ENCODE results near the gene HK1.

HK1 gene

DNA sequence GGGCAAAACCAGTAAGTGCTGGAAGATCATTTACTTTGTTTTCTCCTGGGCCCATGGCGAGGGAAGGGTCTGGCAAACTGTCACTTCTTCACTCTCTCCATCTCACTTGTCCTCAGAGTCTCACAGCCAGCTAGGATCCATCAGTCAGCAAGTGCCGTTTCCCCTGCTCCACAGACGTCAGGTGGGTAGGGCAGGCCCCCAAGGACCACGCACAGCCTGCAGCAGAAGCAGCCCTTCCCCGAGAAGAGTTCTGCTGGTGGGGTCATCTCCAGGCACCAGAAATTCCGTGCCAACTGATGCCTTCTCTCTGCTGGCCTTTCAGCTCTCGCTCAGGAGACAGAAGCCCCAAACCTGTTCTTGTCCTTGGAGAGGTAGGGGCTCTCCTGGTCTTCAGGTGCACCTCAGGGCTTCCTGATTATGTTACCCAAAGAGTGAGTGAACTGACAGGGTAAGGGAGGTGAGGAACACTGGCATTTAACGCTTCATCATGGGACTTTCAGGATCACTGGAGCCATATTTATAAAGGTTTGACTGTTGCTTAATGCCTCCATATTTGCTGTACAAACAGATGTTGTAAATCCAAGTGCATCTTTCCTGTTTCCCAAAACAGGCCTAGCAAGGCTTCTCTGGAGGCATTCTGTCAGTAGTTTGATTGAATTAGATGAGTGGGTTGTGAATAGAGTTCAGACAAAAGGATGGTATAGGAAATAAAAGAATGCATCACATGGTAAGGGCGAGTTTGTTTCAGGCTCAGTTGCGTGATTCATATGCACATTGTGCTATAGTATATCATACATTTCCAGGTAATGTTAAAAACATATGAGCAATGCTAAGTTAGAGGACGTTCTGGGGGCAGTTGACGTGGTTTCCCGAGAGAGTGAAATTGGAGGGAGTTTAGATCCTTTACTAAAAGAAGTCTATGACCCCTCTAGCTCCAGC, 159.3 kb downstream of the HK1 start:
- ChIA-PET POLR2A (interaction anchor here (0.7 to 1.3 kb wide), 2 partner anchors 13 to 114 kb away, joined by 3 to 4 read pairs; no protein-coding TSS in a partner anchor), CTCF (interaction anchor here (0.6 to 0.7 kb wide), 2 partner anchors 8 to 161 kb away, joined by 3 read pairs; no protein-coding TSS in a partner anchor)
- no peaks in the 10 kb centered on the region for H3K36me3 ChIP-seq (ENCODE audit: control insufficient read depth in 2 of 2, insufficient read depth in 1 of 2, low read length in 2 of 2)
- H3K4me3 ChIP-seq (ENCODE audit: low read depth, low read length) = no peak overlapping the region
- H3K4me1 ChIP-seq (ENCODE audit: control insufficient read depth, insufficient read depth, low read length) = peaks cover 6% of the 10 kb centered on the region; the same call in 1 of the 2 replicates
- no peaks in the 10 kb centered on the region for H3K9me3 ChIP-seq (ENCODE audit: control insufficient read depth, insufficient read depth, low read depth, low read length)
- no peak for TF ChIP-seq ZFP37 (tag by site-specific recombination; IDR thresholded peaks at IDR 0.05)
- TF ChIP-seq SP7 (tag by site-specific recombination; IDR thresholded peaks at IDR 0.05) = 0 out of 2 replicates have a peak, but pooled peaks have one; percentile 13
- 0 out of 2 replicates have a peak, but pooled peaks have one; percentile 34 for TF ChIP-seq PRDM1 (tag by site-specific recombination; IDR thresholded peaks at IDR 0.05)
- no peak overlapping the region for H3K27ac ChIP-seq (ENCODE audit: extremely low read depth, low read depth, low read length)

DNA sequence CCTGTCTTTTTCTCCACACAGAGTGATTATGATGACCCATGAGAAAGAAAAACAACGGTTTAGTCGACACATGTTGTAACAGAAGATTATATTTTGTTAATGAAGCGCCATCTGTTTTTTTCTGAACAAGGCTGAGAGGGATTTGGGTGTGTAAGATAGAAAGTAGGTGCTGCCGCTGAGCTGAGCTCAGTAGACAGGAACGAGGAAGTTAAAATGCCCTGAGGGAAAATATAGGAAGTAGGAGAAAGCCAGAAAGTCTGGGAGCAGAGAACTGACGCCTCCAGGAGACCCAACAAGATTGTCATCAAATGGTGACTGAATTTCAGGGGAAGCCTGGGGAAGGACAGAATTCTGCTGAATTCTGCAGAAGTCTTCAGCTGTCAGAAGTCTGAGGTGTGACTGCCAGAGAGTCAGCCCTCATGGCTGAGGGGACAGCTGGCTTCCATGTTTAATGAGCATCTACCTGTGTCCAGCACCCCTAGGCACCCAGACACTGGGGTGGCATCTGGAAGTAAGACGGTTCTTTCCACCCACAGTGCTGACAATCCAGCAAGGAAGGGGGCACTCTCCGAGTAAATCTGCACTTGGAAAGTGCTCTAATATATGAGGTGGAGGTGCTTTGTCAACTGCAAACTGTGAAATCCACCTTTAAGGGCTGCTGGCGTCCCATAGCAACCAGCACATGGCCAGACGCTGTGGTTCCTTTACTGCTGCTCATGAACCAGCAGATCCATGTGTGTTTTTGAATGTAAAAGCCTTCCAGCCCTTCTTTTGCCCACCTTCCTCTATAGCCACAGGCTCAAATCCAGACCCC, 160.4 kb downstream of the HK1 start:
- TF ChIP-seq EGR2 (tag by site-specific recombination; IDR thresholded peaks at IDR 0.05; ENCODE audit: low read depth) = no peak
- no peak for TF ChIP-seq ZNF112 (tag by site-specific recombination; IDR thresholded peaks at IDR 0.05)
- TF ChIP-seq WT1 (tag by site-specific recombination; IDR thresholded peaks at IDR 0.05) = no peak
- no peak for TF ChIP-seq REPIN1 (tag by site-specific recombination; IDR thresholded peaks at IDR 0.05; ENCODE audit: low read depth)
- TF ChIP-seq, protein P1, sequence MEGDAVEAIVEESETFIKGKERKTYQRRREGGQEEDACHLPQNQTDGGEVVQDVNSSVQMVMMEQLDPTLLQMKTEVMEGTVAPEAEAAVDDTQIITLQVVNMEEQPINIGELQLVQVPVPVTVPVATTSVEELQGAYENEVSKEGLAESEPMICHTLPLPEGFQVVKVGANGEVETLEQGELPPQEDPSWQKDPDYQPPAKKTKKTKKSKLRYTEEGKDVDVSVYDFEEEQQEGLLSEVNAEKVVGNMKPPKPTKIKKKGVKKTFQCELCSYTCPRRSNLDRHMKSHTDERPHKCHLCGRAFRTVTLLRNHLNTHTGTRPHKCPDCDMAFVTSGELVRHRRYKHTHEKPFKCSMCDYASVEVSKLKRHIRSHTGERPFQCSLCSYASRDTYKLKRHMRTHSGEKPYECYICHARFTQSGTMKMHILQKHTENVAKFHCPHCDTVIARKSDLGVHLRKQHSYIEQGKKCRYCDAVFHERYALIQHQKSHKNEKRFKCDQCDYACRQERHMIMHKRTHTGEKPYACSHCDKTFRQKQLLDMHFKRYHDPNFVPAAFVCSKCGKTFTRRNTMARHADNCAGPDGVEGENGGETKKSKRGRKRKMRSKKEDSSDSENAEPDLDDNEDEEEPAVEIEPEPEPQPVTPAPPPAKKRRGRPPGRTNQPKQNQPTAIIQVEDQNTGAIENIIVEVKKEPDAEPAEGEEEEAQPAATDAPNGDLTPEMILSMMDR (tag by site-specific recombination; IDR thresholded peaks at IDR 0.05) = no peak
- TF ChIP-seq GLI2 (tag by site-specific recombination; IDR thresholded peaks at IDR 0.05; ENCODE audit: borderline replicate concordance, low read depth) = no peak
- TF ChIP-seq, protein P2, sequence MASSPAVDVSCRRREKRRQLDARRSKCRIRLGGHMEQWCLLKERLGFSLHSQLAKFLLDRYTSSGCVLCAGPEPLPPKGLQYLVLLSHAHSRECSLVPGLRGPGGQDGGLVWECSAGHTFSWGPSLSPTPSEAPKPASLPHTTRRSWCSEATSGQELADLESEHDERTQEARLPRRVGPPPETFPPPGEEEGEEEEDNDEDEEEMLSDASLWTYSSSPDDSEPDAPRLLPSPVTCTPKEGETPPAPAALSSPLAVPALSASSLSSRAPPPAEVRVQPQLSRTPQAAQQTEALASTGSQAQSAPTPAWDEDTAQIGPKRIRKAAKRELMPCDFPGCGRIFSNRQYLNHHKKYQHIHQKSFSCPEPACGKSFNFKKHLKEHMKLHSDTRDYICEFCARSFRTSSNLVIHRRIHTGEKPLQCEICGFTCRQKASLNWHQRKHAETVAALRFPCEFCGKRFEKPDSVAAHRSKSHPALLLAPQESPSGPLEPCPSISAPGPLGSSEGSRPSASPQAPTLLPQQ (tag by site-specific recombination; IDR thresholded peaks at IDR 0.05) = no peak
- peak; percentile 77 for TF ChIP-seq ZSCAN16 (tag by site-specific recombination; IDR thresholded peaks at IDR 0.05)
- POLR2A ChIA-PET = interaction anchor here (0.7 to 1.3 kb wide), 2 partner anchors 12 to 113 kb away, joined by 3 to 4 read pairs; no protein-coding TSS in a partner anchor

DNA sequence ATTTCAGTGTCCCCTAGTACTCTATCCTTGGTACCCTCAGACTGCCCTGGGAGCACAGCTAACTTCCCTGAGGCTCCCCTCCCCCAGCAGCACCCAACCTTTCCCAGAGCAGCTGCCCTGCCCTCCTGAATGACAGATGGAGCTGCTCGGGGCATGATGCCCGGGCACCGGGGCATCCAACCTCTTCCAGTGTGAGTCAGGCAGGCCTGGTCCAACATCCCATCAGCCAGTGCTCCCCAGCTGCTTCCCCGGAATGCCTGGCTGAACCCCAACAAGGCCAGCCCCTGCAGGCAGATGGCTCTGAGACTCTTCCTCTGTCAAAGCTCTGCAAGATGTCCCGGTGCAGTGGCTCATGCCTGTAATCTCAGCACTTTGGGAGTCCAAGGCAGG, 161.0 kb downstream of the HK1 start:
- CTCF ChIA-PET = interaction anchor here (0.6 to 1.0 kb wide), 3 partner anchors 15 to 521 kb away, joined by 3 to 4 read pairs (median 3); no protein-coding TSS in a partner anchor
- no peaks in the 10 kb centered on the region for H3K36me3 ChIP-seq (ENCODE audit: control insufficient read depth in 2 of 2, insufficient read depth in 1 of 2, low read length in 2 of 2)
- H3K9me3 ChIP-seq (ENCODE audit: control insufficient read depth, insufficient read depth, low read depth, low read length) = no peaks in the 10 kb centered on the region
- TF ChIP-seq ZSCAN30 (tag by site-specific recombination; IDR thresholded peaks at IDR 0.05) (no peak), ZNF677 (tag by site-specific recombination; IDR thresholded peaks at IDR 0.05) (peak; percentile 72), ZBTB20 (tag by site-specific recombination; IDR thresholded peaks at IDR 0.05) (no peak), ZNF133 (tag by site-specific recombination; IDR thresholded peaks at IDR 0.05) (0 out of 2 replicates have a peak, but pooled peaks have one; percentile 21)
- no peak overlapping the region for H3K4me3 ChIP-seq (ENCODE audit: low read depth, low read length)
- POLR2A ChIA-PET = no interaction called here
- peaks cover 6% of the 10 kb centered on the region; the same call in 1 of the 2 replicates for H3K4me1 ChIP-seq (ENCODE audit: control insufficient read depth, insufficient read depth, low read length)
- no peak overlapping the region for H3K27ac ChIP-seq (ENCODE audit: extremely low read depth, low read depth, low read length)

More for the DNA sequence above, 160.4 kb downstream of the HK1 start:
- CTCF ChIA-PET = interaction anchor here (0.6 to 0.8 kb wide), 4 partner anchors 8 to 521 kb away, joined by 3 to 4 read pairs (median 3); no protein-coding TSS in a partner anchor
- Histone ChIP-seq H3K4me1 (ENCODE audit: control insufficient read depth, insufficient read depth, low read length) (peaks cover 6% of the 10 kb centered on the region; the same call in 1 of the 2 replicates), H3K9me3 (ENCODE audit: control insufficient read depth, insufficient read depth, low read depth, low read length) (no peaks in the 10 kb centered on the region), H3K36me3 (ENCODE audit: control insufficient read depth in 2 of 2, insufficient read depth in 1 of 2, low read length in 2 of 2) (no peaks in the 10 kb centered on the region), H3K4me3 (ENCODE audit: low read depth, low read length) (no peak overlapping the region), H3K27ac (ENCODE audit: extremely low read depth, low read depth, low read length) (no peak overlapping the region)

Measured in HEK293 (cell line).